HCT116 (cell line): ENCODE data around the gene FBLL1. TPM values are rescaled to one million over a fixed set of nuclear protein-coding genes. Genes with fewer than 3 reads are reported as not detected.

Experiments
- ATAC-seq: fragments of 200-7000 bp; cut with Tn5 transposase; 2 replicates; pipeline ENCODE4 v1.9.1; 2020; ENCODE audit warnings: mild to moderate bottlenecking, moderate library complexity
- BruUV-seq: library from RNA; stranded (reverse); fragments of 400-500 nt; replicated peaks from 2 replicates; lab custom pipeline; 2021; lab: Mats Ljungman, UMichigan
- CTCF ChIA-PET: fragments of 300-600 bp; sonication (Branson Sonifier 250); formaldehyde crosslinking; loops from one replicate; lab custom pipeline; 2021; ENCODE audit warnings: antibody characterized with exemption; lab: Charles Lee
- POLR2A ChIA-PET: fragments of 300-600, 350-600 bp; sonication (Branson Sonifier 250); formaldehyde crosslinking; loops from one replicate; lab custom pipeline; 2021; ENCODE audit warnings: antibody characterized with exemption; lab: Charles Lee
- RAD21 ChIA-PET, 2 experiments: fragments of 300-600 bp; sonication (Branson Sonifier 250); formaldehyde crosslinking; loops; one replicate each; lab custom pipeline; 2023; ENCODE audit warnings: low total read pairs in 2 of 2; ENCODE audit not compliant: uncharacterized antibody in 2 of 2, unreplicated experiment in 2 of 2, low non-redundant PET in 1 of 2; lab: Charles Lee
- DNase-seq: peaks from one replicate; pipeline ENCODE4 v3.0.0-alpha.2; 2010; ENCODE audit warnings: low read depth, low spot score
- H2AFZ ChIP-seq: fragments of 200-600 bp; shearing (Covaris generic), sonication (generic); 2 replicates; pipeline ENCODE4 v1.6.1; 2017; ENCODE audit warnings: low read depth, mixed run types, mixed read lengths, antibody characterized with exemption, low read length; ENCODE audit not compliant: poor library complexity, severe bottlenecking
- H3K27ac ChIP-seq: 2 replicates; pipeline ENCODE4 v1.5.1; 2012; ENCODE audit warnings: low read depth, low read length
- H3K27me3 ChIP-seq: fragments of 200-600 bp; sonication (generic); 2 replicates; pipeline ENCODE4 v1.6.1; 2016; ENCODE audit warnings: mixed run types, low read length, mixed read lengths; ENCODE audit not compliant: insufficient read depth
- H3K36me3 ChIP-seq, 2 experiments: fragments of 200-500 bp in 1 of 2; fragments of 200-600 bp in 1 of 2; sonication (Bioruptor generic) in 1 of 2; sonication (generic) in 1 of 2; 2 replicates each; pipeline versions ENCODE4 v1.5.1 to v1.6.1; 2014 to 2016; ENCODE audit warnings: low read length in 2 of 2, inconsistent platforms in 1 of 2, mixed read lengths in 1 of 2, mixed run types in 1 of 2; ENCODE audit not compliant: insufficient read depth in 2 of 2, control insufficient read depth in 1 of 2
- H3K4me1 ChIP-seq, 2 experiments: fragments of 200-600 bp in 1 of 2; sonication (generic) in 1 of 2; 2 replicates each; pipeline versions ENCODE4 v1.5.1 to v1.6.1; 2012 to 2017; ENCODE audit warnings: low read length in 2 of 2, inconsistent platforms in 1 of 2, mild to moderate bottlenecking in 1 of 2, mixed read lengths in 1 of 2, mixed run types in 1 of 2, moderate library complexity in 1 of 2; ENCODE audit not compliant: insufficient read depth in 2 of 2, control insufficient read depth in 1 of 2
- H3K4me2 ChIP-seq: fragments of 200-600 bp; sonication (generic); 2 replicates; pipeline ENCODE4 v1.6.1; 2017; ENCODE audit warnings: mixed run types, low read length, mixed read lengths
- H3K4me3 ChIP-seq, 2 experiments: fragments of 200-600 bp in 1 of 2; sonication (generic) in 1 of 2; replicated peaks in 1 of 2; 2 replicates each; pipeline ENCODE4 v1.5.1; 2011 to 2016; ENCODE audit warnings: low read length in 2 of 2, control low read depth in 1 of 2, low read depth in 1 of 2, mild to moderate bottlenecking in 1 of 2, mixed read lengths in 1 of 2, mixed run types in 1 of 2
- H3K79me2 ChIP-seq: fragments of 200-600 bp; sonication (generic); 2 replicates; pipeline ENCODE4 v1.6.1; 2017; ENCODE audit warnings: mild to moderate bottlenecking, mixed run types, low read length, moderate library complexity, mixed read lengths; ENCODE audit not compliant: insufficient read depth
- H3K9ac ChIP-seq: fragments of 200-600 bp; sonication (generic); 2 replicates; pipeline ENCODE4 v1.6.1; 2016; ENCODE audit warnings: low read length, mixed read lengths
- H3K9me2 ChIP-seq: fragments of 200-600 bp; sonication (generic), shearing (Covaris generic); 2 replicates; pipeline ENCODE4 v1.6.1; 2017; ENCODE audit warnings: mixed run types, mild to moderate bottlenecking, moderate library complexity; ENCODE audit not compliant: insufficient read depth
- H3K9me3 ChIP-seq, 2 experiments: fragments of 200-500 bp in 1 of 2; fragments of 200-600 bp in 1 of 2; sonication (Bioruptor generic) in 1 of 2; sonication (generic) in 1 of 2; 2 replicates each; pipeline ENCODE4 v1.6.1; 2014 to 2017; ENCODE audit warnings: low read length in 2 of 2, mixed read lengths in 2 of 2, inconsistent platforms in 1 of 2, low read depth in 1 of 2, mild to moderate bottlenecking in 1 of 2, mixed run types in 1 of 2, moderate library complexity in 1 of 2; ENCODE audit not compliant: control insufficient read depth in 1 of 2, insufficient read depth in 1 of 2
- H4K20me1 ChIP-seq: fragments of 200-600 bp; sonication (generic), shearing (Covaris generic); 2 replicates; pipeline ENCODE4 v1.6.1; 2017; ENCODE audit warnings: mixed run types, mild to moderate bottlenecking, moderate library complexity; ENCODE audit not compliant: insufficient read depth
- CBX3 ChIP-seq: IDR thresholded peaks from 2 replicates; pipeline ENCODE4 v1.6.1; 2012; ENCODE audit warnings: low read depth
- FOSL1 ChIP-seq: IDR thresholded peaks from 2 replicates; pipeline ENCODE4 v1.6.1; 2012; ENCODE audit warnings: low read depth
- JUND ChIP-seq: IDR thresholded peaks from 2 replicates; pipeline ENCODE4 v1.6.1; 2012
- POLR2A ChIP-seq: IDR thresholded peaks from 2 replicates; pipeline ENCODE4 v1.7.0; 2011; ENCODE audit warnings: borderline replicate concordance; ENCODE audit not compliant: insufficient read depth, insufficient read length; ENCODE audit errors: extremely low read depth
- POLR2AphosphoS5 ChIP-seq: IDR thresholded peaks from 2 replicates; pipeline ENCODE4 v1.6.1; 2011; ENCODE audit warnings: mild to moderate bottlenecking, low read depth, low read length, moderate library complexity
- SIN3A ChIP-seq: IDR thresholded peaks from 2 replicates; pipeline ENCODE4 v1.6.1; 2012; ENCODE audit warnings: low read depth
- SRF ChIP-seq: IDR thresholded peaks from 2 replicates; pipeline ENCODE4 v1.6.1; 2012; ENCODE audit warnings: low read depth
- TCF7L2 ChIP-seq: IDR thresholded peaks from 2 replicates; pipeline ENCODE4 v1.7.0; 2011; ENCODE audit warnings: borderline replicate concordance, inconsistent platforms; ENCODE audit not compliant: insufficient read depth, insufficient read length; ENCODE audit errors: extremely low read depth
- intact Hi-C: fragments of 100-400 bp; cut with micrococcal nuclease; formaldehyde crosslinking; loops from 2 replicates; pipeline ENCODE4 v1.10.0; 2022
- total RNA-seq: library from RNA; stranded (reverse); gene quantifications from one replicate; pipeline ENCODE4 v1.2.1, GENCODE V29; 2021; ENCODE audit not compliant: unreplicated experiment
- TF ChIP-seq, protein P1 (sequence below), 3 experiments: fragments of 200-600 bp in 1 of 3; sonication (generic) in 1 of 3; IDR thresholded peaks in 2 of 3; conservative IDR thresholded peaks in 1 of 3; 2 replicates each; pipeline ENCODE4 v1.5.1; 2012 to 2017; ENCODE audit warnings: low read depth in 2 of 3, low read length in 2 of 3, antibody characterized with exemption in 1 of 3, borderline replicate concordance in 1 of 3, control low read depth in 1 of 3, mild to moderate bottlenecking in 1 of 3, mixed read lengths in 1 of 3, mixed run types in 1 of 3, moderate library complexity in 1 of 3; ENCODE audit not compliant: insufficient read depth in 1 of 3
- TF ChIP-seq, protein P2 (sequence below): IDR thresholded peaks from 2 replicates; pipeline ENCODE4 v1.6.1; 2012
- TF ChIP-seq, protein P3 (sequence below): IDR thresholded peaks from 2 replicates; pipeline ENCODE4 v1.6.1; 2012
- TF ChIP-seq, protein P4 (sequence below): IDR thresholded peaks from 2 replicates; pipeline ENCODE4 v1.6.1; 2012; ENCODE audit warnings: low read depth

Gene FBLL1
- total RNA-seq, 1 experiment from 2014 or later = 0.15 TPM

DNA sequence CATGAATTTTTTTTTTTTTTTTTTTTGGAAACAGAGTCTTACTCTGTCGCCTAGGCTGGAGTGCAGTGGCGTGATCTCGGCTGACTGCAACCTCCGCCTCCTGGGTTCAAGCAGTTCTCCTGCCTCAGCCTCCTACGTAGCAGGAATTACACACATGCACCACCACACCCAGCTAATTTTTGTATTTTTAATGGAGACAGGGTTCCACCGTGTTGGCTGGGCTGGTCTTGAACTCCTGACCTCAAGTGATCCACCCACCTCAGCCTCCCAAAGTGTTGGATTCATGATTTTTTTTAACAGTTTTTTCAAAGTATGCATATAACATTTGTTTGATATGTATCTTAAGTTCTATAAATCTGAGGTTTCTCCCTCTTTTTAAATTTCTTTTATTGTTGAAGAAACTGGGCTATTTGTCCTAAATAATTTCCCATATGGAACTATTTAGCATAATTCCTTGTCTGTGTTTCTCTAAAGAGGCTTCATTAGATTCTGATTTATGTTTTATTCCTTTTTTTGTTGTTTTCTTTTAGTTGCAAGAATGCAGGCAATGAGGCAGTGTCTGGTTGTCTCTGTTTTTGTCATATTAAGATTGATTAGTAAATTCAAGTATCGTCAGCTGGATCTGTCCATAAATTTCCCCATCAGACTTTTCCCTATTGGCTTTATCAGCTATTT is 26.4 kb upstream of the FBLL1 start:
- RAD21 ChIA-PET = no interaction called here
- no peak for DNase-seq
- no peaks in the 10 kb centered on the region for H3K9me3 ChIP-seq
- H3K27ac ChIP-seq = no peak overlapping the region
- H3K4me3 ChIP-seq = no peak overlapping the region
- no peaks in the 10 kb centered on the region for H3K27me3 ChIP-seq
- H3K36me3 ChIP-seq = peaks cover 48 to 59% of the 10 kb centered on the region in 2 experiments
- H3K4me2 ChIP-seq = no peak overlapping the region
- no peak for TF ChIP-seq POLR2A
- TF ChIP-seq TCF7L2 = no peak
- TF ChIP-seq, protein P1, sequence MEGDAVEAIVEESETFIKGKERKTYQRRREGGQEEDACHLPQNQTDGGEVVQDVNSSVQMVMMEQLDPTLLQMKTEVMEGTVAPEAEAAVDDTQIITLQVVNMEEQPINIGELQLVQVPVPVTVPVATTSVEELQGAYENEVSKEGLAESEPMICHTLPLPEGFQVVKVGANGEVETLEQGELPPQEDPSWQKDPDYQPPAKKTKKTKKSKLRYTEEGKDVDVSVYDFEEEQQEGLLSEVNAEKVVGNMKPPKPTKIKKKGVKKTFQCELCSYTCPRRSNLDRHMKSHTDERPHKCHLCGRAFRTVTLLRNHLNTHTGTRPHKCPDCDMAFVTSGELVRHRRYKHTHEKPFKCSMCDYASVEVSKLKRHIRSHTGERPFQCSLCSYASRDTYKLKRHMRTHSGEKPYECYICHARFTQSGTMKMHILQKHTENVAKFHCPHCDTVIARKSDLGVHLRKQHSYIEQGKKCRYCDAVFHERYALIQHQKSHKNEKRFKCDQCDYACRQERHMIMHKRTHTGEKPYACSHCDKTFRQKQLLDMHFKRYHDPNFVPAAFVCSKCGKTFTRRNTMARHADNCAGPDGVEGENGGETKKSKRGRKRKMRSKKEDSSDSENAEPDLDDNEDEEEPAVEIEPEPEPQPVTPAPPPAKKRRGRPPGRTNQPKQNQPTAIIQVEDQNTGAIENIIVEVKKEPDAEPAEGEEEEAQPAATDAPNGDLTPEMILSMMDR (IDR thresholded peaks at IDR 0.05 in 2 of 3, conservative IDR thresholded peaks at IDR 0.05 in 1 of 3; ENCODE audit: borderline replicate concordance in 1 of 3, insufficient read depth in 1 of 3, low read depth in 2 of 3, low read length in 2 of 3) = no peak
- TF ChIP-seq FOSL1 = no peak
- no peak for TF ChIP-seq SRF
- TF ChIP-seq SIN3A = no peak
- TF ChIP-seq, protein P2, sequence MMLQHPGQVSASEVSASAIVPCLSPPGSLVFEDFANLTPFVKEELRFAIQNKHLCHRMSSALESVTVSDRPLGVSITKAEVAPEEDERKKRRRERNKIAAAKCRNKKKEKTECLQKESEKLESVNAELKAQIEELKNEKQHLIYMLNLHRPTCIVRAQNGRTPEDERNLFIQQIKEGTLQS = no peak
- TF ChIP-seq POLR2AphosphoS5 = no peak
- no peak for TF ChIP-seq JUND
- TF ChIP-seq, protein P3, sequence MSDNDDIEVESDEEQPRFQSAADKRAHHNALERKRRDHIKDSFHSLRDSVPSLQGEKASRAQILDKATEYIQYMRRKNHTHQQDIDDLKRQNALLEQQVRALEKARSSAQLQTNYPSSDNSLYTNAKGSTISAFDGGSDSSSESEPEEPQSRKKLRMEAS = no peak
- TF ChIP-seq, protein P4, sequence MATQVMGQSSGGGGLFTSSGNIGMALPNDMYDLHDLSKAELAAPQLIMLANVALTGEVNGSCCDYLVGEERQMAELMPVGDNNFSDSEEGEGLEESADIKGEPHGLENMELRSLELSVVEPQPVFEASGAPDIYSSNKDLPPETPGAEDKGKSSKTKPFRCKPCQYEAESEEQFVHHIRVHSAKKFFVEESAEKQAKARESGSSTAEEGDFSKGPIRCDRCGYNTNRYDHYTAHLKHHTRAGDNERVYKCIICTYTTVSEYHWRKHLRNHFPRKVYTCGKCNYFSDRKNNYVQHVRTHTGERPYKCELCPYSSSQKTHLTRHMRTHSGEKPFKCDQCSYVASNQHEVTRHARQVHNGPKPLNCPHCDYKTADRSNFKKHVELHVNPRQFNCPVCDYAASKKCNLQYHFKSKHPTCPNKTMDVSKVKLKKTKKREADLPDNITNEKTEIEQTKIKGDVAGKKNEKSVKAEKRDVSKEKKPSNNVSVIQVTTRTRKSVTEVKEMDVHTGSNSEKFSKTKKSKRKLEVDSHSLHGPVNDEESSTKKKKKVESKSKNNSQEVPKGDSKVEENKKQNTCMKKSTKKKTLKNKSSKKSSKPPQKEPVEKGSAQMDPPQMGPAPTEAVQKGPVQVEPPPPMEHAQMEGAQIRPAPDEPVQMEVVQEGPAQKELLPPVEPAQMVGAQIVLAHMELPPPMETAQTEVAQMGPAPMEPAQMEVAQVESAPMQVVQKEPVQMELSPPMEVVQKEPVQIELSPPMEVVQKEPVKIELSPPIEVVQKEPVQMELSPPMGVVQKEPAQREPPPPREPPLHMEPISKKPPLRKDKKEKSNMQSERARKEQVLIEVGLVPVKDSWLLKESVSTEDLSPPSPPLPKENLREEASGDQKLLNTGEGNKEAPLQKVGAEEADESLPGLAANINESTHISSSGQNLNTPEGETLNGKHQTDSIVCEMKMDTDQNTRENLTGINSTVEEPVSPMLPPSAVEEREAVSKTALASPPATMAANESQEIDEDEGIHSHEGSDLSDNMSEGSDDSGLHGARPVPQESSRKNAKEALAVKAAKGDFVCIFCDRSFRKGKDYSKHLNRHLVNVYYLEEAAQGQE = no peak
- no peak for TF ChIP-seq CBX3
- TF ChIP-seq, all 23 proteins: peak for 0
- ChIA-PET CTCF (no interaction called here), POLR2A (no interaction called here)
- peaks cover 7% of the 10 kb centered on the region; the same call in 1 of the 2 replicates for H3K79me2 ChIP-seq
- no peak for ATAC-seq
- no peaks in the 10 kb centered on the region for H3K9me2 ChIP-seq
- H3K4me1 ChIP-seq = no peaks in the 10 kb centered on the region
- no TSS peak for BruUV-seq
- H3K9ac ChIP-seq = no peak overlapping the region
- H2AFZ ChIP-seq = no peak overlapping the region
- peaks cover 7% of the 10 kb centered on the region for H4K20me1 ChIP-seq
- intact Hi-C loops = no loop called here
